SK-N-SH treated with all-trans-retinoic acid at 6 μM for 48 hours (cell line): Measurements from ENCODE around the gene SFXN2.

Experiments
- ARNTL ChIP-seq: fragments of 450-650 bp; formaldehyde crosslinking; IDR thresholded peaks from 2 replicates; pipeline ENCODE4 v1.5.0; 2020; ENCODE audit warnings: low read depth, mild to moderate bottlenecking, moderate library complexity, borderline replicate concordance
- ZC3H10 ChIP-seq: fragments of 250-450 bp; sonication (Bioruptor Pico); IDR thresholded peaks from 2 replicates; pipeline ENCODE4 v1.5.1; 2021; ENCODE audit warnings: mild to moderate bottlenecking, moderate library complexity
- ZFP3 ChIP-seq: fragments of 250-450 bp; sonication (Bioruptor Pico); IDR thresholded peaks from 2 replicates; pipeline ENCODE4 v1.5.0; 2020; ENCODE audit warnings: mild to moderate bottlenecking, moderate library complexity
- ZFP30 ChIP-seq: fragments of 450-650 bp; formaldehyde crosslinking; IDR thresholded peaks from 2 replicates; pipeline ENCODE4 v1.5.0; 2022; ENCODE audit warnings: mild to moderate bottlenecking, moderate library complexity
- ZNF565 ChIP-seq: fragments of 450-650 bp; formaldehyde crosslinking; conservative IDR thresholded peaks from 2 replicates; pipeline ENCODE4 v1.5.0; 2020; ENCODE audit warnings: low read depth, mild to moderate bottlenecking, moderate library complexity
- ZNF8 ChIP-seq: fragments of 450-650 bp; formaldehyde crosslinking; IDR thresholded peaks from 2 replicates; pipeline ENCODE4 v1.5.0; 2020; ENCODE audit warnings: mild to moderate bottlenecking, moderate library complexity
- TF ChIP-seq, protein P1 (sequence below): fragments of 250-450 bp; sonication (Bioruptor Pico); IDR thresholded peaks from 2 replicates; pipeline ENCODE4 v1.8.0; 2020; ENCODE audit warnings: mild to moderate bottlenecking, moderate library complexity, borderline replicate concordance
- TF ChIP-seq, protein P2 (sequence below): fragments of 250-450 bp; sonication (Bioruptor Pico); IDR thresholded peaks from 2 replicates; pipeline ENCODE4 v1.5.1; 2020; ENCODE audit warnings: low read depth, mild to moderate bottlenecking, moderate library complexity
- TF ChIP-seq, protein P3 (sequence below): fragments of 250-450 bp; sonication (Bioruptor Pico); IDR thresholded peaks from 2 replicates; pipeline ENCODE4 v1.5.0; 2020; ENCODE audit warnings: mild to moderate bottlenecking, moderate library complexity

DNA sequence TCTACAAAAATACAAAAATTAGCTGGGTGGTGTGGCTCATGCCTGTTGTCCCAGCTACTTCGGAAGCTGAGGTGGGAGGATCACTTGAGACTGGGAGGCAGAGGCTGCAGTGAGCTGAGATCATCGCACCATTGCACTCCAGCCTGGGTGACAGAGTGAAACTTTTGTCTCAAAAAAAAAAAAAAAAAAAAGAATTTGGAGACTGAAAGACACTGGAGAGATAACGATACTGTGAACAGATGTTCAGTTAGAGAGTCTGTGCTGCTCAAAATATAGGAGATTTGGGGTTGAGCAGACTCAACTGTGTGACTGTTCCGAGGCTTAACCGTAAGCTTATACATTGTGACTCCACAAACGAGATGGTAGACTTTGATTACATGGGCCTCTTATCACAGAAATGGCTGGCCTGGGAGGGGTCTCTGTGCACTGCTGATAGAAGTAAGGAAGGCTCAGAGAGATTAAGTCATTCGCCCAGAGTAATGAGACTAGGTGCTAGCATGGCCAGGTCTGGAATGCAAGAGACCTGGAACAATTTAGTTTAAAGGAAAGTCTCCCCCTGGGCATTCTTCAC is 48.7 kb downstream of the SFXN2 start:
- no peak for TF ChIP-seq ZFP30 (CRISPR knock-in tag)
- TF ChIP-seq, protein P1, sequence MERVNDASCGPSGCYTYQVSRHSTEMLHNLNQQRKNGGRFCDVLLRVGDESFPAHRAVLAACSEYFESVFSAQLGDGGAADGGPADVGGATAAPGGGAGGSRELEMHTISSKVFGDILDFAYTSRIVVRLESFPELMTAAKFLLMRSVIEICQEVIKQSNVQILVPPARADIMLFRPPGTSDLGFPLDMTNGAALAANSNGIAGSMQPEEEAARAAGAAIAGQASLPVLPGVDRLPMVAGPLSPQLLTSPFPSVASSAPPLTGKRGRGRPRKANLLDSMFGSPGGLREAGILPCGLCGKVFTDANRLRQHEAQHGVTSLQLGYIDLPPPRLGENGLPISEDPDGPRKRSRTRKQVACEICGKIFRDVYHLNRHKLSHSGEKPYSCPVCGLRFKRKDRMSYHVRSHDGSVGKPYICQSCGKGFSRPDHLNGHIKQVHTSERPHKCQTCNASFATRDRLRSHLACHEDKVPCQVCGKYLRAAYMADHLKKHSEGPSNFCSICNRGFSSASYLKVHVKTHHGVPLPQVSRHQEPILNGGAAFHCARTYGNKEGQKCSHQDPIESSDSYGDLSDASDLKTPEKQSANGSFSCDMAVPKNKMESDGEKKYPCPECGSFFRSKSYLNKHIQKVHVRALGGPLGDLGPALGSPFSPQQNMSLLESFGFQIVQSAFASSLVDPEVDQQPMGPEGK = no peak
- TF ChIP-seq ZNF8 (CRISPR knock-in tag) = no peak
- TF ChIP-seq, protein P2, sequence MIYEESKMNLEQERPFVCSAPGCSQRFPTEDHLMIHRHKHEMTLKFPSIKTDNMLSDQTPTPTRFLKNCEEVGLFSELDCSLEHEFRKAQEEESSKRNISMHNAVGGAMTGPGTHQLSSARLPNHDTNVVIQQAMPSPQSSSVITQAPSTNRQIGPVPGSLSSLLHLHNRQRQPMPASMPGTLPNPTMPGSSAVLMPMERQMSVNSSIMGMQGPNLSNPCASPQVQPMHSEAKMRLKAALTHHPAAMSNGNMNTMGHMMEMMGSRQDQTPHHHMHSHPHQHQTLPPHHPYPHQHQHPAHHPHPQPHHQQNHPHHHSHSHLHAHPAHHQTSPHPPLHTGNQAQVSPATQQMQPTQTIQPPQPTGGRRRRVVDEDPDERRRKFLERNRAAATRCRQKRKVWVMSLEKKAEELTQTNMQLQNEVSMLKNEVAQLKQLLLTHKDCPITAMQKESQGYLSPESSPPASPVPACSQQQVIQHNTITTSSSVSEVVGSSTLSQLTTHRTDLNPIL (CRISPR knock-in tag) = no peak
- TF ChIP-seq ZC3H10 (CRISPR knock-in tag) = no peak
- TF ChIP-seq, protein P3, sequence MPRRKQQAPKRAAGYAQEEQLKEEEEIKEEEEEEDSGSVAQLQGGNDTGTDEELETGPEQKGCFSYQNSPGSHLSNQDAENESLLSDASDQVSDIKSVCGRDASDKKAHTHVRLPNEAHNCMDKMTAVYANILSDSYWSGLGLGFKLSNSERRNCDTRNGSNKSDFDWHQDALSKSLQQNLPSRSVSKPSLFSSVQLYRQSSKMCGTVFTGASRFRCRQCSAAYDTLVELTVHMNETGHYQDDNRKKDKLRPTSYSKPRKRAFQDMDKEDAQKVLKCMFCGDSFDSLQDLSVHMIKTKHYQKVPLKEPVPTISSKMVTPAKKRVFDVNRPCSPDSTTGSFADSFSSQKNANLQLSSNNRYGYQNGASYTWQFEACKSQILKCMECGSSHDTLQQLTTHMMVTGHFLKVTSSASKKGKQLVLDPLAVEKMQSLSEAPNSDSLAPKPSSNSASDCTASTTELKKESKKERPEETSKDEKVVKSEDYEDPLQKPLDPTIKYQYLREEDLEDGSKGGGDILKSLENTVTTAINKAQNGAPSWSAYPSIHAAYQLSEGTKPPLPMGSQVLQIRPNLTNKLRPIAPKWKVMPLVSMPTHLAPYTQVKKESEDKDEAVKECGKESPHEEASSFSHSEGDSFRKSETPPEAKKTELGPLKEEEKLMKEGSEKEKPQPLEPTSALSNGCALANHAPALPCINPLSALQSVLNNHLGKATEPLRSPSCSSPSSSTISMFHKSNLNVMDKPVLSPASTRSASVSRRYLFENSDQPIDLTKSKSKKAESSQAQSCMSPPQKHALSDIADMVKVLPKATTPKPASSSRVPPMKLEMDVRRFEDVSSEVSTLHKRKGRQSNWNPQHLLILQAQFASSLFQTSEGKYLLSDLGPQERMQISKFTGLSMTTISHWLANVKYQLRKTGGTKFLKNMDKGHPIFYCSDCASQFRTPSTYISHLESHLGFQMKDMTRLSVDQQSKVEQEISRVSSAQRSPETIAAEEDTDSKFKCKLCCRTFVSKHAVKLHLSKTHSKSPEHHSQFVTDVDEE = no peak
- TF ChIP-seq ARNTL (CRISPR knock-in tag) = no peak
- no peak for TF ChIP-seq ZNF565
- TF ChIP-seq ZFP3 = no peak
